HCT116 (cell line): ENCODE measurements around the gene OPCML. TPM values are rescaled to one million over a fixed set of nuclear protein-coding genes. Genes with fewer than 3 reads are reported as not detected.

Source experiments
- ATAC-seq: fragments of 200-7000 bp; cut with Tn5 transposase; 2 replicates; pipeline ENCODE4 v1.9.1; 2020; ENCODE audit warnings: mild to moderate bottlenecking, moderate library complexity
- BruUV-seq: library from RNA; stranded (reverse); fragments of 400-500 nt; replicated peaks from 2 replicates; lab custom pipeline; 2021; lab: Mats Ljungman, UMichigan
- CTCF ChIA-PET: fragments of 300-600 bp; sonication (Branson Sonifier 250); formaldehyde crosslinking; loops from one replicate; lab custom pipeline; 2021; ENCODE audit warnings: antibody characterized with exemption; lab: Charles Lee
- POLR2A ChIA-PET: fragments of 300-600, 350-600 bp; sonication (Branson Sonifier 250); formaldehyde crosslinking; loops from one replicate; lab custom pipeline; 2021; ENCODE audit warnings: antibody characterized with exemption; lab: Charles Lee
- RAD21 ChIA-PET, 2 experiments: fragments of 300-600 bp; sonication (Branson Sonifier 250); formaldehyde crosslinking; loops; one replicate each; lab custom pipeline; 2023; ENCODE audit warnings: low total read pairs in 2 of 2; ENCODE audit not compliant: uncharacterized antibody in 2 of 2, unreplicated experiment in 2 of 2, low non-redundant PET in 1 of 2; lab: Charles Lee
- DNase-seq: peaks from one replicate; pipeline ENCODE4 v3.0.0-alpha.2; 2010; ENCODE audit warnings: low read depth, low spot score
- H2AFZ ChIP-seq: fragments of 200-600 bp; shearing (Covaris generic), sonication (generic); 2 replicates; pipeline ENCODE4 v1.6.1; 2017; ENCODE audit warnings: low read depth, mixed run types, mixed read lengths, antibody characterized with exemption, low read length; ENCODE audit not compliant: poor library complexity, severe bottlenecking
- H3K27ac ChIP-seq: 2 replicates; pipeline ENCODE4 v1.5.1; 2012; ENCODE audit warnings: low read depth, low read length
- H3K27me3 ChIP-seq: fragments of 200-600 bp; sonication (generic); 2 replicates; pipeline ENCODE4 v1.6.1; 2016; ENCODE audit warnings: mixed run types, low read length, mixed read lengths; ENCODE audit not compliant: insufficient read depth
- H3K36me3 ChIP-seq, 2 experiments: fragments of 200-500 bp in 1 of 2; fragments of 200-600 bp in 1 of 2; sonication (Bioruptor generic) in 1 of 2; sonication (generic) in 1 of 2; 2 replicates each; pipeline versions ENCODE4 v1.5.1 to v1.6.1; 2014 to 2016; ENCODE audit warnings: low read length in 2 of 2, inconsistent platforms in 1 of 2, mixed read lengths in 1 of 2, mixed run types in 1 of 2; ENCODE audit not compliant: insufficient read depth in 2 of 2, control insufficient read depth in 1 of 2
- H3K4me1 ChIP-seq, 2 experiments: fragments of 200-600 bp in 1 of 2; sonication (generic) in 1 of 2; 2 replicates each; pipeline versions ENCODE4 v1.5.1 to v1.6.1; 2012 to 2017; ENCODE audit warnings: low read length in 2 of 2, inconsistent platforms in 1 of 2, mild to moderate bottlenecking in 1 of 2, mixed read lengths in 1 of 2, mixed run types in 1 of 2, moderate library complexity in 1 of 2; ENCODE audit not compliant: insufficient read depth in 2 of 2, control insufficient read depth in 1 of 2
- H3K4me2 ChIP-seq: fragments of 200-600 bp; sonication (generic); 2 replicates; pipeline ENCODE4 v1.6.1; 2017; ENCODE audit warnings: mixed run types, low read length, mixed read lengths
- H3K4me3 ChIP-seq, 2 experiments: fragments of 200-600 bp in 1 of 2; sonication (generic) in 1 of 2; replicated peaks in 1 of 2; 2 replicates each; pipeline ENCODE4 v1.5.1; 2011 to 2016; ENCODE audit warnings: low read length in 2 of 2, control low read depth in 1 of 2, low read depth in 1 of 2, mild to moderate bottlenecking in 1 of 2, mixed read lengths in 1 of 2, mixed run types in 1 of 2
- H3K79me2 ChIP-seq: fragments of 200-600 bp; sonication (generic); 2 replicates; pipeline ENCODE4 v1.6.1; 2017; ENCODE audit warnings: mild to moderate bottlenecking, mixed run types, low read length, moderate library complexity, mixed read lengths; ENCODE audit not compliant: insufficient read depth
- H3K9ac ChIP-seq: fragments of 200-600 bp; sonication (generic); 2 replicates; pipeline ENCODE4 v1.6.1; 2016; ENCODE audit warnings: low read length, mixed read lengths
- H3K9me2 ChIP-seq: fragments of 200-600 bp; sonication (generic), shearing (Covaris generic); 2 replicates; pipeline ENCODE4 v1.6.1; 2017; ENCODE audit warnings: mixed run types, mild to moderate bottlenecking, moderate library complexity; ENCODE audit not compliant: insufficient read depth
- H3K9me3 ChIP-seq, 2 experiments: fragments of 200-500 bp in 1 of 2; fragments of 200-600 bp in 1 of 2; sonication (Bioruptor generic) in 1 of 2; sonication (generic) in 1 of 2; 2 replicates each; pipeline ENCODE4 v1.6.1; 2014 to 2017; ENCODE audit warnings: low read length in 2 of 2, mixed read lengths in 2 of 2, inconsistent platforms in 1 of 2, low read depth in 1 of 2, mild to moderate bottlenecking in 1 of 2, mixed run types in 1 of 2, moderate library complexity in 1 of 2; ENCODE audit not compliant: control insufficient read depth in 1 of 2, insufficient read depth in 1 of 2
- H4K20me1 ChIP-seq: fragments of 200-600 bp; sonication (generic), shearing (Covaris generic); 2 replicates; pipeline ENCODE4 v1.6.1; 2017; ENCODE audit warnings: mixed run types, mild to moderate bottlenecking, moderate library complexity; ENCODE audit not compliant: insufficient read depth
- CBX3 ChIP-seq: IDR thresholded peaks from 2 replicates; pipeline ENCODE4 v1.6.1; 2012; ENCODE audit warnings: low read depth
- CEBPB ChIP-seq: IDR thresholded peaks from 2 replicates; pipeline ENCODE4 v1.6.1; 2012; ENCODE audit warnings: low read depth
- EGR1 ChIP-seq: IDR thresholded peaks from 2 replicates; pipeline ENCODE4 v1.6.1; 2012; ENCODE audit warnings: low read depth
- EZH2 ChIP-seq: fragments of 200-600 bp; sonication (generic); IDR thresholded peaks from 2 replicates; pipeline ENCODE4 v1.6.1; 2017; ENCODE audit warnings: antibody characterized with exemption, mixed run types
- FOSL1 ChIP-seq: IDR thresholded peaks from 2 replicates; pipeline ENCODE4 v1.6.1; 2012; ENCODE audit warnings: low read depth
- JUND ChIP-seq: IDR thresholded peaks from 2 replicates; pipeline ENCODE4 v1.6.1; 2012
- RAD21 ChIP-seq: IDR thresholded peaks from 2 replicates; pipeline ENCODE4 v1.6.1; 2012; ENCODE audit warnings: low read depth, mild to moderate bottlenecking
- ZBTB33 ChIP-seq: IDR thresholded peaks from 2 replicates; pipeline ENCODE4 v1.6.1; 2011; ENCODE audit warnings: mild to moderate bottlenecking, low read length, moderate library complexity; ENCODE audit not compliant: insufficient replicate concordance; ENCODE audit errors: extremely low read depth
- ZFX ChIP-seq: fragments of 450-650 bp; IDR thresholded peaks from 2 replicates; pipeline ENCODE4 v1.6.1; 2017
- intact Hi-C: fragments of 100-400 bp; cut with micrococcal nuclease; formaldehyde crosslinking; loops from 2 replicates; pipeline ENCODE4 v1.10.0; 2022
- total RNA-seq: library from RNA; stranded (reverse); gene quantifications from one replicate; pipeline ENCODE4 v1.2.1, GENCODE V29; 2021; ENCODE audit not compliant: unreplicated experiment
- TF ChIP-seq, protein P1 (sequence below): IDR thresholded peaks from 2 replicates; pipeline ENCODE4 v1.6.1; 2012
- TF ChIP-seq, protein P2 (sequence below), 3 experiments: fragments of 200-600 bp in 1 of 3; sonication (generic) in 1 of 3; IDR thresholded peaks in 2 of 3; conservative IDR thresholded peaks in 1 of 3; 2 replicates each; pipeline ENCODE4 v1.5.1; 2012 to 2017; ENCODE audit warnings: low read depth in 2 of 3, low read length in 2 of 3, antibody characterized with exemption in 1 of 3, borderline replicate concordance in 1 of 3, control low read depth in 1 of 3, mild to moderate bottlenecking in 1 of 3, mixed read lengths in 1 of 3, mixed run types in 1 of 3, moderate library complexity in 1 of 3; ENCODE audit not compliant: insufficient read depth in 1 of 3

The OPCML gene
- total RNA-seq, 1 experiment from 2014 or later = not detected

- no peak overlapping the region for H3K27ac ChIP-seq
- no peaks in the 10 kb centered on the region for H3K9me2 ChIP-seq
- no TSS peak for BruUV-seq
- H3K4me3 ChIP-seq = no peak overlapping the region
- no peaks in the 10 kb centered on the region for H3K79me2 ChIP-seq
- H2AFZ ChIP-seq = no peak overlapping the region
- DNase-seq (no peak), ATAC-seq (no peak)
- no peak overlapping the region for H3K4me2 ChIP-seq
- TF ChIP-seq EGR1 (no peak), ZFX (no peak), JUND (no peak), ZBTB33 (no peak), CBX3 (no peak), FOSL1 (no peak), EZH2 (no peak), RAD21 (no peak), CEBPB (no peak)
- TF ChIP-seq, protein P1, sequence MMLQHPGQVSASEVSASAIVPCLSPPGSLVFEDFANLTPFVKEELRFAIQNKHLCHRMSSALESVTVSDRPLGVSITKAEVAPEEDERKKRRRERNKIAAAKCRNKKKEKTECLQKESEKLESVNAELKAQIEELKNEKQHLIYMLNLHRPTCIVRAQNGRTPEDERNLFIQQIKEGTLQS = no peak
- TF ChIP-seq, protein P2, sequence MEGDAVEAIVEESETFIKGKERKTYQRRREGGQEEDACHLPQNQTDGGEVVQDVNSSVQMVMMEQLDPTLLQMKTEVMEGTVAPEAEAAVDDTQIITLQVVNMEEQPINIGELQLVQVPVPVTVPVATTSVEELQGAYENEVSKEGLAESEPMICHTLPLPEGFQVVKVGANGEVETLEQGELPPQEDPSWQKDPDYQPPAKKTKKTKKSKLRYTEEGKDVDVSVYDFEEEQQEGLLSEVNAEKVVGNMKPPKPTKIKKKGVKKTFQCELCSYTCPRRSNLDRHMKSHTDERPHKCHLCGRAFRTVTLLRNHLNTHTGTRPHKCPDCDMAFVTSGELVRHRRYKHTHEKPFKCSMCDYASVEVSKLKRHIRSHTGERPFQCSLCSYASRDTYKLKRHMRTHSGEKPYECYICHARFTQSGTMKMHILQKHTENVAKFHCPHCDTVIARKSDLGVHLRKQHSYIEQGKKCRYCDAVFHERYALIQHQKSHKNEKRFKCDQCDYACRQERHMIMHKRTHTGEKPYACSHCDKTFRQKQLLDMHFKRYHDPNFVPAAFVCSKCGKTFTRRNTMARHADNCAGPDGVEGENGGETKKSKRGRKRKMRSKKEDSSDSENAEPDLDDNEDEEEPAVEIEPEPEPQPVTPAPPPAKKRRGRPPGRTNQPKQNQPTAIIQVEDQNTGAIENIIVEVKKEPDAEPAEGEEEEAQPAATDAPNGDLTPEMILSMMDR (IDR thresholded peaks at IDR 0.05 in 2 of 3, conservative IDR thresholded peaks at IDR 0.05 in 1 of 3; ENCODE audit: borderline replicate concordance in 1 of 3, insufficient read depth in 1 of 3, low read depth in 2 of 3, low read length in 2 of 3) = no peak
- CTCF ChIA-PET = no interaction called here
- no peaks in the 10 kb centered on the region for H3K36me3 ChIP-seq
- POLR2A ChIA-PET = no interaction called here
- H3K27me3 ChIP-seq = no peaks in the 10 kb centered on the region
- no peaks in the 10 kb centered on the region for H4K20me1 ChIP-seq
- H3K4me1 ChIP-seq = no peaks in the 10 kb centered on the region
- H3K9ac ChIP-seq = no peak overlapping the region
- RAD21 ChIA-PET = no interaction called here
- intact Hi-C loops = no loop called here
- H3K9me3 ChIP-seq = peaks cover 0 to 26% of the 10 kb centered on the region in 2 experiments; a peak in 2 of 4 replicates
Measured at GRCh38 chr11:133516845-133517244, 15.5 kb downstream of the OPCML start.
